Nephron (organoid): ENCODE results near the gene C11orf52.

ENCODE experiments used
- H3K27ac Mint-ChIP-seq, 3 experiments: 2 replicates each; pipeline ENCODE4 v1.8.0; 2020; ENCODE audit warnings: mixed read lengths in 3 of 3, mild to moderate bottlenecking in 2 of 3, moderate library complexity in 1 of 3
- H3K27me3 Mint-ChIP-seq: 2 replicates; pipeline ENCODE4 v1.8.0; 2021; ENCODE audit warnings: low read depth, mild to moderate bottlenecking, moderate library complexity, mixed read lengths
- H3K36me3 Mint-ChIP-seq: 2 replicates; pipeline ENCODE4 v1.8.0; 2020; ENCODE audit warnings: low read depth, mixed read lengths
- H3K4me1 Mint-ChIP-seq: 2 replicates; pipeline ENCODE4 v1.8.0; 2020; ENCODE audit warnings: mixed read lengths
- H3K4me3 Mint-ChIP-seq, 3 experiments: 2 replicates each; pipeline ENCODE4 v1.8.0; 2020; ENCODE audit warnings: mild to moderate bottlenecking in 3 of 3, mixed read lengths in 3 of 3, moderate library complexity in 2 of 3
- H3K9me3 Mint-ChIP-seq: 2 replicates; pipeline ENCODE4 v1.8.0; 2020; ENCODE audit warnings: mixed read lengths
- CTCF ChIP-seq, 3 experiments: fragments of 200-600 bp; sonication (generic); IDR thresholded peaks; one replicate each; pipeline ENCODE4 v1.5.0; 2021; ENCODE audit warnings: antibody characterized with exemption in 3 of 3; ENCODE audit not compliant: unreplicated experiment in 3 of 3

The C11orf52 gene

GRCh38 chr11:111910676-111911562 is 7.8 kb upstream of the C11orf52 start:
- H3K4me1 Mint-ChIP-seq = peaks cover 43% of the 10 kb centered on the region
- no peaks in the 10 kb centered on the region for H3K36me3 Mint-ChIP-seq
- no peaks in the 10 kb centered on the region for H3K9me3 Mint-ChIP-seq
- no peak for TF ChIP-seq CTCF (IDR thresholded peaks at IDR 0.05; ENCODE audit: unreplicated experiment in 3 of 3)
- peak overlapping the region; percentile 83 to 96 (median 94) for H3K27ac Mint-ChIP-seq
- no peaks in the 10 kb centered on the region for H3K27me3 Mint-ChIP-seq
- H3K4me3 Mint-ChIP-seq = peak overlapping the region; percentile 14 to 86 (median 78)

GRCh38 chr11:111911563-111912401 is 6.9 kb upstream of the C11orf52 start, which contains the start of gene CRYAB:
TSS of gene CRYAB (minus strand) at chr11:111911770. CDS start at chr11:111911724, 46 bp downstream.
- no peak for TF ChIP-seq CTCF (IDR thresholded peaks at IDR 0.05; ENCODE audit: unreplicated experiment in 3 of 3)
- Mint-ChIP-seq H3K4me3 (peak within 1 kb of the TSS; percentile 53 to 86 (median 79)), H3K27ac (peak within 1 kb of the TSS; percentile 83 to 96 (median 94)), H3K9me3 (no peaks in the 10 kb centered on the region), H3K36me3 (no peaks in the 10 kb centered on the region), H3K27me3 (peaks cover 3% of the 10 kb centered on the region), H3K4me1 (peaks cover 48% of the 10 kb centered on the region)

GRCh38 chr11:111912535-111912934 is 6.2 kb upstream of the C11orf52 start, which contains the start of gene HSPB2:
TSS of gene HSPB2 (plus strand) at chr11:111912734. CDS start at chr11:111912830, 96 bp downstream.
- no peaks in the 10 kb centered on the region for H3K36me3 Mint-ChIP-seq
- peak within 1 kb of the TSS; percentile 90 to 96 (median 94) for H3K27ac Mint-ChIP-seq
- peak within 1 kb of the TSS; percentile 53 to 86 (median 79) for H3K4me3 Mint-ChIP-seq
- H3K4me1 Mint-ChIP-seq = peaks cover 54% of the 10 kb centered on the region
- peaks cover 3% of the 10 kb centered on the region for H3K27me3 Mint-ChIP-seq
- H3K9me3 Mint-ChIP-seq = no peaks in the 10 kb centered on the region
- TF ChIP-seq CTCF (IDR thresholded peaks at IDR 0.05; ENCODE audit: unreplicated experiment in 3 of 3) = no peak

GRCh38 chr11:111913031-111913861 is 5.5 kb upstream of the C11orf52 start:
- peak overlapping the region; percentile 35 to 86 (median 79) for H3K4me3 Mint-ChIP-seq
- peaks cover 3% of the 10 kb centered on the region for H3K27me3 Mint-ChIP-seq
- peak overlapping the region; percentile 38 to 90 (median 87) for H3K27ac Mint-ChIP-seq
- H3K36me3 Mint-ChIP-seq = no peaks in the 10 kb centered on the region
- H3K9me3 Mint-ChIP-seq = no peaks in the 10 kb centered on the region
- peaks cover 60% of the 10 kb centered on the region for H3K4me1 Mint-ChIP-seq
- TF ChIP-seq CTCF (IDR thresholded peaks at IDR 0.05; ENCODE audit: unreplicated experiment in 3 of 3) = no peak

- no peaks in the 10 kb centered on the region for H3K36me3 Mint-ChIP-seq
- H3K27me3 Mint-ChIP-seq = peaks cover 3% of the 10 kb centered on the region
- peak overlapping the region; percentile 70 to 90 (median 87) for H3K27ac Mint-ChIP-seq
Measured at GRCh38 chr11:111913997-111914396, 4.7 kb upstream of the C11orf52 start.

More at GRCh38 chr11:111913997-111914396, 4.7 kb upstream of the C11orf52 start:
- Mint-ChIP-seq H3K4me3 (peak overlapping the region in 2 of 3 experiments; percentile 79 to 86), H3K4me1 (peaks cover 64% of the 10 kb centered on the region), H3K9me3 (no peaks in the 10 kb centered on the region)
- no peak for TF ChIP-seq CTCF (IDR thresholded peaks at IDR 0.05; ENCODE audit: unreplicated experiment in 3 of 3)
